HepG2 (cell line): ENCODE results near the gene SYS1. TPM values are rescaled to one million over a fixed set of nuclear protein-coding genes. Genes with fewer than 3 reads are reported as not detected.
A peak's percentile ranks its signal among the peaks of the same experiment; 100 is the strongest.

Source experiments
- ATAD3A ChIP-seq: sonication (generic); formaldehyde crosslinking; IDR thresholded peaks from 2 replicates; pipeline ENCODE4 v1.4.0; 2020; ENCODE audit warnings: missing genetic modification reagents
- PAF1 ChIP-seq: IDR thresholded peaks from 2 replicates; pipeline ENCODE4 v1.6.1; 2016; ENCODE audit warnings: missing genetic modification reagents, missing compliant biosample characterization
- SALL2 ChIP-seq: sonication (generic); formaldehyde crosslinking; IDR thresholded peaks from 2 replicates; pipeline ENCODE4 v1.8.1; 2023; ENCODE audit warnings: mild to moderate bottlenecking, missing genetic modification reagents, inconsistent platforms
- SCMH1 ChIP-seq: sonication (generic); formaldehyde crosslinking; IDR thresholded peaks from 2 replicates; pipeline ENCODE4 v1.9.0; 2021; ENCODE audit warnings: missing genetic modification reagents, mild to moderate bottlenecking, borderline replicate concordance
- SP4 ChIP-seq: sonication (generic); formaldehyde crosslinking; IDR thresholded peaks from 2 replicates; pipeline ENCODE4 v1.8.1; 2023; ENCODE audit warnings: mild to moderate bottlenecking, missing genetic modification reagents
- TP53 ChIP-seq: sonication (generic); formaldehyde crosslinking; conservative IDR thresholded peaks from 2 replicates; pipeline ENCODE4 v1.4.0; 2020; ENCODE audit warnings: missing genetic modification reagents
- ZBTB20 ChIP-seq: sonication (generic); formaldehyde crosslinking; IDR thresholded peaks from 2 replicates; pipeline ENCODE4 v1.8.1; 2023; ENCODE audit warnings: missing genetic modification reagents, low read depth, mild to moderate bottlenecking, borderline replicate concordance
- ZBTB38 ChIP-seq: sonication (generic); formaldehyde crosslinking; IDR thresholded peaks from 2 replicates; pipeline ENCODE4 v1.5.1; 2020; ENCODE audit warnings: mild to moderate bottlenecking, missing genetic modification reagents
- ZNF207 ChIP-seq: fragments of 450-650 bp; IDR thresholded peaks from 2 replicates; pipeline ENCODE4 v1.6.1; 2016; ENCODE audit warnings: antibody characterized with exemption, borderline replicate concordance
- ZNF30 ChIP-seq: sonication (generic); formaldehyde crosslinking; IDR thresholded peaks from 2 replicates; pipeline ENCODE4 v1.5.0; 2020; ENCODE audit warnings: mild to moderate bottlenecking, missing genetic modification reagents
- ZNF501 ChIP-seq: sonication (generic); formaldehyde crosslinking; IDR thresholded peaks from 2 replicates; pipeline ENCODE4 v1.5.1; 2020; ENCODE audit warnings: mild to moderate bottlenecking, moderate library complexity, missing genetic modification reagents
- ZNF747 ChIP-seq: sonication (generic); formaldehyde crosslinking; IDR thresholded peaks from 2 replicates; pipeline ENCODE4 v1.8.1; 2023; ENCODE audit warnings: missing genetic modification reagents, mild to moderate bottlenecking, borderline replicate concordance
- ZNF766 ChIP-seq: sonication (generic); formaldehyde crosslinking; IDR thresholded peaks from 2 replicates; pipeline ENCODE4 v1.5.0; 2020; ENCODE audit warnings: missing genetic modification reagents, borderline replicate concordance
- polyA plus RNA-seq, 8 experiments: library from polyadenylated mRNA; depleted of rRNA in 3 of 8; stranded (reverse) in 7 of 8; unstranded in 1 of 8; fragments of >200 nt; fragmentation: Illumina TruSeq in 4 of 8; extraction: Trizol in 4 of 8; gene quantifications; 2 replicates each; pipeline versions ENCODE4 v1.2.1 to v1.2.3, GENCODE V29; 2011 to 2016; ENCODE audit warnings: low read depth in 4 of 8, missing spikeins in 1 of 8, mixed read lengths in 1 of 8; ENCODE audit not compliant: insufficient read depth in 1 of 8
- total RNA-seq, 5 experiments: library from RNA; depleted of rRNA; stranded (reverse); fragments of >200 nt; fragmentation: Illumina TruSeq; extraction: Trizol; gene quantifications; 2 replicates each; pipeline ENCODE4 v1.2.3, GENCODE V29; 2016; ENCODE audit warnings: low read depth in 1 of 5
- TF ChIP-seq, protein P1 (sequence below): sonication (generic); formaldehyde crosslinking; IDR thresholded peaks from 2 replicates; pipeline ENCODE4 v1.4.0; 2020; ENCODE audit warnings: mild to moderate bottlenecking, missing genetic modification reagents, borderline replicate concordance
- TF ChIP-seq, protein P2 (sequence below): sonication (generic); formaldehyde crosslinking; IDR thresholded peaks from 2 replicates; pipeline ENCODE4 v1.5.0; 2020; ENCODE audit warnings: missing genetic modification reagents, mild to moderate bottlenecking, borderline replicate concordance
- TF ChIP-seq, protein P3 (sequence below): sonication (generic); formaldehyde crosslinking; IDR thresholded peaks from 2 replicates; pipeline ENCODE4 v1.4.0; 2020; ENCODE audit warnings: missing genetic modification reagents, mild to moderate bottlenecking, borderline replicate concordance
- TF ChIP-seq, protein P4 (sequence below): sonication (generic); formaldehyde crosslinking; IDR thresholded peaks from 2 replicates; pipeline ENCODE4 v1.5.0; 2020; ENCODE audit warnings: missing genetic modification reagents, mild to moderate bottlenecking, borderline replicate concordance
- TF ChIP-seq, protein P5 (sequence below): sonication (generic); formaldehyde crosslinking; IDR thresholded peaks from 2 replicates; pipeline ENCODE4 v1.5.0; 2020; ENCODE audit warnings: mild to moderate bottlenecking, missing genetic modification reagents, borderline replicate concordance

Gene SYS1
- total and polyA plus RNA-seq, 2 of the 13 experiments (the other 11 are each of a cell fraction or from before 2014, with no cell fraction given) = 38.3 to 65.6 TPM

DNA sequence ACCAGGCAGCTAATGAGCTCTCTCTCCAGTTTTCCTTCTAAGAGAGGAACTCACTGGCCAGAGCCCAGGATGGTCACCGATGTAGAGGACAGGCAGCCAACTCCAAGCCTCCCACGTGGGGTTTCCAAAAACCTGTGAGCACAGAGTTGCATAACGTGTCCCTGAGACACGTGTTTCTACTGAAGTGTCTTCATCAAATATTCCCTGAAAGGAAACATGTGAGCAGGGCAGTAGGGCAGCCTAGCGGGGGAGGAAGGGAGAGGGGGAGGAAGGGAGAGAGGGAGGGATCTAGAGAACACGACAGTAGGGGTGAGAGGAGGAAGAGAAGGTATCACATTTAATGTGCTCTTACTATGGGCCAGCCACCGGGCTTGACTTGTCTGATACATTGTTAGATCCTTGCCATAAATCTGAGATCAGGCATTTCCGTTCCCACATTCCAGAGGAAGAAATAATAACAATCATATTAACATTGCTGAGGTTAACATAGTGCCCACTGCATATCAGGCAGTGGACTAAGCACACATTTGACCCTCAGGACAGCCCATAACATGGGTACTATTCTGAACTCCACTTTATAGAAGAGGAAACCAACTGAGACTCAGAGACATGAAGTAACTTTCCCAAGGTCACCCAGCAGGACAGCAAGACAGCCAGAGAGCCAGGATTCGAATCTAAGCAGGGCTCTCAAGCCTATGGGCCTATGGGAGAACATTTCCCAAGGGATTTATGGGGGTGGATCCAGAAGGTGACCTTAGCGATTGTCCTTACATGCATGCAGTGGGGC is 4.5 kb upstream of the SYS1 start (continued):
- TF ChIP-seq, protein P1, sequence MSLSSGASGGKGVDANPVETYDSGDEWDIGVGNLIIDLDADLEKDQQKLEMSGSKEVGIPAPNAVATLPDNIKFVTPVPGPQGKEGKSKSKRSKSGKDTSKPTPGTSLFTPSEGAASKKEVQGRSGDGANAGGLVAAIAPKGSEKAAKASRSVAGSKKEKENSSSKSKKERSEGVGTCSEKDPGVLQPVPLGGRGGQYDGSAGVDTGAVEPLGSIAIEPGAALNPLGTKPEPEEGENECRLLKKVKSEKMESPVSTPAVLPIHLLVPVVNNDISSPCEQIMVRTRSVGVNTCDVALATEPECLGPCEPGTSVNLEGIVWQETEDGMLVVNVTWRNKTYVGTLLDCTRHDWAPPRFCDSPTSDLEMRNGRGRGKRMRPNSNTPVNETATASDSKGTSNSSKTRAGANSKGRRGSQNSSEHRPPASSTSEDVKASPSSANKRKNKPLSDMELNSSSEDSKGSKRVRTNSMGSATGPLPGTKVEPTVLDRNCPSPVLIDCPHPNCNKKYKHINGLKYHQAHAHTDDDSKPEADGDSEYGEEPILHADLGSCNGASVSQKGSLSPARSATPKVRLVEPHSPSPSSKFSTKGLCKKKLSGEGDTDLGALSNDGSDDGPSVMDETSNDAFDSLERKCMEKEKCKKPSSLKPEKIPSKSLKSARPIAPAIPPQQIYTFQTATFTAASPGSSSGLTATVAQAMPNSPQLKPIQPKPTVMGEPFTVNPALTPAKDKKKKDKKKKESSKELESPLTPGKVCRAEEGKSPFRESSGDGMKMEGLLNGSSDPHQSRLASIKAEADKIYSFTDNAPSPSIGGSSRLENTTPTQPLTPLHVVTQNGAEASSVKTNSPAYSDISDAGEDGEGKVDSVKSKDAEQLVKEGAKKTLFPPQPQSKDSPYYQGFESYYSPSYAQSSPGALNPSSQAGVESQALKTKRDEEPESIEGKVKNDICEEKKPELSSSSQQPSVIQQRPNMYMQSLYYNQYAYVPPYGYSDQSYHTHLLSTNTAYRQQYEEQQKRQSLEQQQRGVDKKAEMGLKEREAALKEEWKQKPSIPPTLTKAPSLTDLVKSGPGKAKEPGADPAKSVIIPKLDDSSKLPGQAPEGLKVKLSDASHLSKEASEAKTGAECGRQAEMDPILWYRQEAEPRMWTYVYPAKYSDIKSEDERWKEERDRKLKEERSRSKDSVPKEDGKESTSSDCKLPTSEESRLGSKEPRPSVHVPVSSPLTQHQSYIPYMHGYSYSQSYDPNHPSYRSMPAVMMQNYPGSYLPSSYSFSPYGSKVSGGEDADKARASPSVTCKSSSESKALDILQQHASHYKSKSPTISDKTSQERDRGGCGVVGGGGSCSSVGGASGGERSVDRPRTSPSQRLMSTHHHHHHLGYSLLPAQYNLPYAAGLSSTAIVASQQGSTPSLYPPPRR (CRISPR knock-in tag) = no peak; the same call in 1 of the 2 replicates
- TF ChIP-seq PAF1 = no peak
- no peak; the same call in 1 of the 2 replicates for TF ChIP-seq SALL2 (CRISPR knock-in tag)
- TF ChIP-seq ZNF30 (CRISPR knock-in tag) = no peak
- no peak for TF ChIP-seq ZNF207
- no peak for TF ChIP-seq SP4 (CRISPR knock-in tag)
- no peak for TF ChIP-seq ZNF747
- no peak; the same call in 1 of the 2 replicates for TF ChIP-seq ZNF766 (CRISPR knock-in tag)
- TF ChIP-seq, protein P2, sequence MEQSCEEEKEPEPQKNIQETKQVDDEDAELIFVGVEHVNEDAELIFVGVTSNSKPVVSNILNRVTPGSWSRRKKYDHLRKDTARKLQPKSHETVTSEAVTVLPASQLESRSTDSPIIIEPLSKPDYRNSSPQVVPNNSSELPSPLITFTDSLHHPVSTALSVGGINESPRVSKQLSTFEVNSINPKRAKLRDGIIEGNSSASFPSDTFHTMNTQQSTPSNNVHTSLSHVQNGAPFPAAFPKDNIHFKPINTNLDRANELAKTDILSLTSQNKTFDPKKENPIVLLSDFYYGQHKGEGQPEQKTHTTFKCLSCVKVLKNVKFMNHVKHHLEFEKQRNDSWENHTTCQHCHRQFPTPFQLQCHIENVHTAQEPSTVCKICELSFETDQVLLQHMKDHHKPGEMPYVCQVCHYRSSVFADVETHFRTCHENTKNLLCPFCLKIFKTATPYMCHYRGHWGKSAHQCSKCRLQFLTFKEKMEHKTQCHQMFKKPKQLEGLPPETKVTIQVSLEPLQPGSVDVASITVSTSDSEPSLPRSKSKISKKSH (CRISPR knock-in tag) = no peak
- TF ChIP-seq ZBTB20 (CRISPR knock-in tag) = no peak
- TF ChIP-seq, protein P3, sequence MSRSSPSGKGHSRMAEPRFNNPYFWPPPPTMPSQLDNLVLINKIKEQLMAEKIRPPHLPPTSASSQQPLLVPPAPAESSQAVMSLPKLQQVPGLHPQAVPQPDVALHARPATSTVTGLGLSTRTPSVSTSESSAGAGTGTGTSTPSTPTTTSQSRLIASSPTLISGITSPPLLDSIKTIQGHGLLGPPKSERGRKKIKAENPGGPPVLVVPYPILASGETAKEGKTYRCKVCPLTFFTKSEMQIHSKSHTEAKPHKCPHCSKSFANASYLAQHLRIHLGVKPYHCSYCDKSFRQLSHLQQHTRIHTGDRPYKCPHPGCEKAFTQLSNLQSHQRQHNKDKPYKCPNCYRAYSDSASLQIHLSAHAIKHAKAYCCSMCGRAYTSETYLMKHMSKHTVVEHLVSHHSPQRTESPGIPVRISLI (CRISPR knock-in tag) = 0 out of 2 replicates have a peak, but pooled peaks have one; percentile 14
- TF ChIP-seq ZBTB38 (CRISPR knock-in tag) = no peak
- TF ChIP-seq ATAD3A = no peak
- no peak for TF ChIP-seq ZNF501 (CRISPR knock-in tag)
- TF ChIP-seq, protein P4, sequence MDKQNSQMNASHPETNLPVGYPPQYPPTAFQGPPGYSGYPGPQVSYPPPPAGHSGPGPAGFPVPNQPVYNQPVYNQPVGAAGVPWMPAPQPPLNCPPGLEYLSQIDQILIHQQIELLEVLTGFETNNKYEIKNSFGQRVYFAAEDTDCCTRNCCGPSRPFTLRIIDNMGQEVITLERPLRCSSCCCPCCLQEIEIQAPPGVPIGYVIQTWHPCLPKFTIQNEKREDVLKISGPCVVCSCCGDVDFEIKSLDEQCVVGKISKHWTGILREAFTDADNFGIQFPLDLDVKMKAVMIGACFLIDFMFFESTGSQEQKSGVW = no peak
- TF ChIP-seq SCMH1 (CRISPR knock-in tag) = no peak
- TF ChIP-seq TP53 (CRISPR knock-in tag) = no peak
- TF ChIP-seq, protein P5, sequence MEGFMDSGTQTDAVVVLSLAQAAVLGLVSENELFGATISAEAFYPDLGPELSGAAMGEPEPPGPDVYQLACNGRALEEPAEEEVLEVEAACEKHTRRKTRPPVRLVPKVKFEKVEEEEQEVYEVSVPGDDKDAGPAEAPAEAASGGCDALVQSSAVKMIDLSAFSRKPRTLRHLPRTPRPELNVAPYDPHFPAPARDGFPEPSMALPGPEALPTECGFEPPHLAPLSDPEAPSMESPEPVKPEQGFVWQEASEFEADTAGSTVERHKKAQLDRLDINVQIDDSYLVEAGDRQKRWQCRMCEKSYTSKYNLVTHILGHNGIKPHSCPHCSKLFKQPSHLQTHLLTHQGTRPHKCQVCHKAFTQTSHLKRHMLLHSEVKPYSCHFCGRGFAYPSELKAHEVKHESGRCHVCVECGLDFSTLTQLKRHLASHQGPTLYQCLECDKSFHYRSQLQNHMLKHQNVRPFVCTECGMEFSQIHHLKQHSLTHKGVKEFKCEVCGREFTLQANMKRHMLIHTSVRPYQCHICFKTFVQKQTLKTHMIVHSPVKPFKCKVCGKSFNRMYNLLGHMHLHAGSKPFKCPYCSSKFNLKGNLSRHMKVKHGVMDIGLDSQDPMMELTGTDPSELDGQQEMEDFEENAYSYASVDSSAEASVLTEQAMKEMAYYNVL (CRISPR knock-in tag) = 0 out of 2 replicates have a peak, but pooled peaks have one; percentile 70
